Measurements from ENCODE around the gene CACNA1S.

CACNA1S gene

DNA sequence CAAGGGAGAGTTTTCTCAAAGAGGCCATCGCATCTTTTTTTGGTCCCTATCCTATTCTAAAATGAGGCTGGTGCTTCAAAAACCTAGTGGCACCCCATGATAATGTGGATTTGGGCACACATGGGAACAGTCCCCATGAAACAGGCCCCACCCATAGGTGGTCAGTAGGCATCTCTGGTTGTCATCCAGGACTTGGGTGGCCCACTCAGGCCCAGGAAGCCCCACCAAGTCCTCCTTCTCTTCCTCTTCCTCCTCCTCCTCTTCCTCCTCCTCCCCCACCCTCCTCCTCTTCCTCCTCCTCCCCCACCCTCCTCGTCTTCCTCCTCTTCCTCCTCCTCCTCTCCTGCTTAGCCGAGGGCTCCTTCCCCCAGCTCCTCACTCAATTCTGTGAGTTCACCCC, 554 bp downstream of the CACNA1S start:
- no peak for TF ChIP-seq EZH2phosphoT487 (IDR thresholded peaks at IDR 0.05; ENCODE audit: low read depth)
- TF ChIP-seq, protein P1, sequence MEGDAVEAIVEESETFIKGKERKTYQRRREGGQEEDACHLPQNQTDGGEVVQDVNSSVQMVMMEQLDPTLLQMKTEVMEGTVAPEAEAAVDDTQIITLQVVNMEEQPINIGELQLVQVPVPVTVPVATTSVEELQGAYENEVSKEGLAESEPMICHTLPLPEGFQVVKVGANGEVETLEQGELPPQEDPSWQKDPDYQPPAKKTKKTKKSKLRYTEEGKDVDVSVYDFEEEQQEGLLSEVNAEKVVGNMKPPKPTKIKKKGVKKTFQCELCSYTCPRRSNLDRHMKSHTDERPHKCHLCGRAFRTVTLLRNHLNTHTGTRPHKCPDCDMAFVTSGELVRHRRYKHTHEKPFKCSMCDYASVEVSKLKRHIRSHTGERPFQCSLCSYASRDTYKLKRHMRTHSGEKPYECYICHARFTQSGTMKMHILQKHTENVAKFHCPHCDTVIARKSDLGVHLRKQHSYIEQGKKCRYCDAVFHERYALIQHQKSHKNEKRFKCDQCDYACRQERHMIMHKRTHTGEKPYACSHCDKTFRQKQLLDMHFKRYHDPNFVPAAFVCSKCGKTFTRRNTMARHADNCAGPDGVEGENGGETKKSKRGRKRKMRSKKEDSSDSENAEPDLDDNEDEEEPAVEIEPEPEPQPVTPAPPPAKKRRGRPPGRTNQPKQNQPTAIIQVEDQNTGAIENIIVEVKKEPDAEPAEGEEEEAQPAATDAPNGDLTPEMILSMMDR (IDR thresholded peaks at IDR 0.05; ENCODE audit: low read depth, low read length), result no peak
- Histone ChIP-seq H3K9ac (ENCODE audit: low read length) (no peak overlapping the region), H2AFZ (ENCODE audit: low read depth, low read length) (no peak overlapping the region), H4K20me1 (ENCODE audit: insufficient read depth, low read length) (no peaks in the 10 kb centered on the region), H3K4me3 (ENCODE audit: low read length) (no peak overlapping the region), H3K4me2 (ENCODE audit: low read length) (no peak overlapping the region), H3K4me1 (ENCODE audit: low read length) (peaks cover 4% of the 10 kb centered on the region), H3K79me2 (ENCODE audit: low read length) (no peaks in the 10 kb centered on the region), H3K27me3 (ENCODE audit: low read depth, low read length) (0 out of 2 replicates have a peak, but pooled peaks cover 6% of the 10 kb centered on the region), H3K27ac (ENCODE audit: low read length) (no peak overlapping the region), H3K9me3 (ENCODE audit: insufficient read depth, low read length) (no peaks in the 10 kb centered on the region), H3K36me3 (replicated peaks; ENCODE audit: low read depth, low read length) (no peaks in the 10 kb centered on the region)

DNA sequence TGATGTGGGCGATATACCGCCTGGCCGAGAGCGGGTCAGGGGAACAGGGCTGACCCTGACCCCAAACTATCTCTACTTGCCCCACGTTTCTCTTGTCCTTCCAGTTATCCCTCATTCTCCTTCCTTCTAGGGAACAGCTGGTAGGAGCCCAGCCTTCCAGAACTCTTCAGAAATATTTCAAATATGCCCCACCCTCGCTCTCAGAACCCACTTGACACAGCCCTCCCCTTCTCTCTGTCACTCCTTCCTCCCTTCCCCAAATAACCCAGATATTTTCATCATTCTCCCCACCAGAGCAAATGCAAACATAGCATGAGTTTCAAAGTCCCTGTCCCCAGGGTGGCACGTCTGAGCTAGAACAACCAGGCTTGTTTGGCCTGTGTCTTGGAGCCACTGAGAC, 1.1 kb downstream of the CACNA1S start:
- H3K27me3 ChIP-seq (ENCODE audit: low read depth, low read length), result 0 out of 2 replicates have a peak, but pooled peaks cover 6% of the 10 kb centered on the region
- no peaks in the 10 kb centered on the region for H3K79me2 ChIP-seq (ENCODE audit: low read length)
- no peaks in the 10 kb centered on the region for H3K9me3 ChIP-seq (ENCODE audit: insufficient read depth, low read length)
- H3K9ac ChIP-seq (ENCODE audit: low read length), result no peak overlapping the region
- H3K4me1 ChIP-seq (ENCODE audit: low read length), result peaks cover 4% of the 10 kb centered on the region
- H3K4me2 ChIP-seq (ENCODE audit: low read length), result no peak overlapping the region
- TF ChIP-seq, protein P1 (IDR thresholded peaks at IDR 0.05; ENCODE audit: low read depth, low read length), result no peak
- no peak for TF ChIP-seq EZH2phosphoT487 (IDR thresholded peaks at IDR 0.05; ENCODE audit: low read depth)
- no peak overlapping the region for H3K27ac ChIP-seq (ENCODE audit: low read length)
- no peaks in the 10 kb centered on the region for H4K20me1 ChIP-seq (ENCODE audit: insufficient read depth, low read length)
- no peak overlapping the region for H3K4me3 ChIP-seq (ENCODE audit: low read length)
- H3K36me3 ChIP-seq (replicated peaks; ENCODE audit: low read depth, low read length), result no peaks in the 10 kb centered on the region
- H2AFZ ChIP-seq (ENCODE audit: low read depth, low read length), result no peak overlapping the region

GRCh38 chr1:201110616-201111015, 1.6 kb downstream of the CACNA1S start:
- Histone ChIP-seq H3K9ac (ENCODE audit: low read length) (no peak overlapping the region), H3K4me3 (ENCODE audit: low read length) (no peak overlapping the region), H3K4me1 (ENCODE audit: low read length) (peaks cover 4% of the 10 kb centered on the region), H3K4me2 (ENCODE audit: low read length) (no peak overlapping the region), H3K36me3 (replicated peaks; ENCODE audit: low read depth, low read length) (no peaks in the 10 kb centered on the region), H2AFZ (ENCODE audit: low read depth, low read length) (no peak overlapping the region), H4K20me1 (ENCODE audit: insufficient read depth, low read length) (no peaks in the 10 kb centered on the region), H3K27ac (ENCODE audit: low read length) (no peak overlapping the region), H3K27me3 (ENCODE audit: low read depth, low read length) (0 out of 2 replicates have a peak, but pooled peaks cover 6% of the 10 kb centered on the region), H3K79me2 (ENCODE audit: low read length) (no peaks in the 10 kb centered on the region), H3K9me3 (ENCODE audit: insufficient read depth, low read length) (no peaks in the 10 kb centered on the region)
- no peak for TF ChIP-seq EZH2phosphoT487 (IDR thresholded peaks at IDR 0.05; ENCODE audit: low read depth)
- TF ChIP-seq, protein P1 (IDR thresholded peaks at IDR 0.05; ENCODE audit: low read depth, low read length), result no peak

- H3K79me2 ChIP-seq (ENCODE audit: low read length), result no peaks in the 10 kb centered on the region
- peaks cover 4% of the 10 kb centered on the region for H3K4me1 ChIP-seq (ENCODE audit: low read length)
- no peaks in the 10 kb centered on the region for H3K9me3 ChIP-seq (ENCODE audit: insufficient read depth, low read length)
- no peaks in the 10 kb centered on the region for H3K36me3 ChIP-seq (replicated peaks; ENCODE audit: low read depth, low read length)
- no peak overlapping the region for H2AFZ ChIP-seq (ENCODE audit: low read depth, low read length)
- no peak overlapping the region for H3K4me3 ChIP-seq (ENCODE audit: low read length)
- TF ChIP-seq, protein P1 (IDR thresholded peaks at IDR 0.05; ENCODE audit: low read depth, low read length), result no peak
- no peak for TF ChIP-seq EZH2phosphoT487 (IDR thresholded peaks at IDR 0.05; ENCODE audit: low read depth)
- H3K4me2 ChIP-seq (ENCODE audit: low read length), result no peak overlapping the region
- no peak overlapping the region for H3K9ac ChIP-seq (ENCODE audit: low read length)
- H4K20me1 ChIP-seq (ENCODE audit: insufficient read depth, low read length), result no peaks in the 10 kb centered on the region
- H3K27me3 ChIP-seq (ENCODE audit: low read depth, low read length), result 0 out of 2 replicates have a peak, but pooled peaks cover 6% of the 10 kb centered on the region
- H3K27ac ChIP-seq (ENCODE audit: low read length), result no peak overlapping the region
Measured at GRCh38 chr1:201110138-201110537, 2.1 kb downstream of the CACNA1S start.
